HG03442 (cell line): Measurements from ENCODE around the gene HPSE.
"Not testable (repeated sequence)": the region's sequence is repeated elsewhere in the genome, so short reads cannot be mapped to it uniquely, and the experiment has no call there.

Experiments
- ATAC-seq: cut with Tn5 transposase; IDR thresholded peaks from one replicate; pipeline ENCODE4 v1.9.1; 2021; ENCODE audit warnings: mild to moderate bottlenecking, moderate library complexity; ENCODE audit not compliant: unreplicated experiment

Gene HPSE

GRCh38 chr4:83335701-83336100, 1.1 kb upstream of the HPSE start:
- ATAC-seq, result no peak

- no peak for ATAC-seq
Observed at GRCh38 chr4:83331956-83332355, 2.7 kb downstream of the HPSE start.

GRCh38 chr4:83329521-83330110, 5.0 kb downstream of the HPSE start:
- ATAC-seq, result no peak

- ATAC-seq, result no peak
Observed at GRCh38 chr4:83328521-83329187, 6.0 kb downstream of the HPSE start.

- no peak for ATAC-seq
Observed at GRCh38 chr4:83326546-83326945, 8.1 kb downstream of the HPSE start.

GRCh38 chr4:83325306-83325705, 9.3 kb downstream of the HPSE start:
- ATAC-seq, result not testable (repeated sequence)

GRCh38 chr4:83323136-83323535, 11.5 kb downstream of the HPSE start:
- ATAC-seq, result no peak

GRCh38 chr4:83320548-83320947, 14.1 kb downstream of the HPSE start:
- ATAC-seq, result no peak

- ATAC-seq, result no peak
Observed at GRCh38 chr4:83318666-83319065, 16.0 kb downstream of the HPSE start.

GRCh38 chr4:83317671-83318070, 17.0 kb downstream of the HPSE start:
- ATAC-seq, result no peak

- no peak for ATAC-seq
Observed at GRCh38 chr4:83316459-83317165, 18.0 kb downstream of the HPSE start.

- no peak for ATAC-seq
Observed at GRCh38 chr4:83315341-83315870, 19.2 kb downstream of the HPSE start.

GRCh38 chr4:83308672-83309071, 26.0 kb downstream of the HPSE start:
- no peak for ATAC-seq

- ATAC-seq, result no peak
Observed at GRCh38 chr4:83307920-83308319, 26.7 kb downstream of the HPSE start.

GRCh38 chr4:83305187-83305586, 29.5 kb downstream of the HPSE start:
- no peak for ATAC-seq

- no peak for ATAC-seq
Observed at GRCh38 chr4:83297548-83298260, 36.9 kb downstream of the HPSE start.

GRCh38 chr4:83293305-83294046, 41.2 kb downstream of the HPSE start:
- no peak for ATAC-seq

- ATAC-seq, result not testable (repeated sequence)
Observed at GRCh38 chr4:83290059-83290774, 44.4 kb downstream of the HPSE start.

GRCh38 chr4:83288381-83288780, 46.3 kb downstream of the HPSE start:
- not testable (repeated sequence) for ATAC-seq

GRCh38 chr4:83285055-83285407, 49.6 kb downstream of the HPSE start:
- no peak for ATAC-seq
